Activated CD8-positive, alpha-beta T cell treated with anti-CD3 and anti-CD28 coated beads for 36 hours (primary cell): ENCODE data around the gene FIZ1. TPM values are rescaled to one million over a fixed set of nuclear protein-coding genes. Genes with fewer than 3 reads are reported as not detected.

ENCODE experiments used
- ATAC-seq: fragments of 200-7000 bp; cut with Tn5 transposase; one replicate; pipeline ENCODE4 v1.10.0; 2021; ENCODE audit warnings: mild to moderate bottlenecking, moderate library complexity
- CTCF ChIA-PET: fragments of 350-600 bp; sonication (Branson Sonifier 250); formaldehyde crosslinking; loops from one replicate; lab custom pipeline; 2021; ENCODE audit warnings: antibody characterized with exemption; lab: Charles Lee
- POLR2A ChIA-PET: fragments of 350-600 bp; sonication (Branson Sonifier 250); formaldehyde crosslinking; loops from one replicate; lab custom pipeline; 2021; ENCODE audit warnings: antibody characterized with exemption; lab: Charles Lee
- DNase-seq: peaks from one replicate; pipeline ENCODE4 v3.0.0-alpha.2; 2020
- H3K27ac Mint-ChIP-seq: one replicate; pipeline ENCODE4 v1.8.0; 2021; ENCODE audit warnings: mild to moderate bottlenecking, mixed read lengths
- H3K27me3 Mint-ChIP-seq: one replicate; pipeline ENCODE4 v1.8.0; 2021; ENCODE audit warnings: mixed read lengths
- H3K36me3 Mint-ChIP-seq: one replicate; pipeline ENCODE4 v1.8.0; 2021; ENCODE audit warnings: low read depth, mixed read lengths
- H3K4me1 Mint-ChIP-seq: one replicate; pipeline ENCODE4 v1.8.0; 2021; ENCODE audit warnings: low read depth, mixed read lengths
- H3K4me3 Mint-ChIP-seq: one replicate; pipeline ENCODE4 v1.8.0; 2021; ENCODE audit warnings: mild to moderate bottlenecking, moderate library complexity, mixed read lengths
- H3K9me3 Mint-ChIP-seq: one replicate; pipeline ENCODE4 v1.8.0; 2021; ENCODE audit warnings: mixed read lengths
- intact Hi-C: fragments of 100-400 bp; cut with micrococcal nuclease; formaldehyde crosslinking; loops from one replicate; pipeline ENCODE4 v1.10.0; 2022
- total RNA-seq, 2 experiments: library from RNA; stranded (reverse); gene quantifications; one replicate each; pipeline ENCODE4 v1.2.3, GENCODE V29; 2021
- TF ChIP-seq, protein P1 (sequence below): fragments of 200-600 bp; IDR thresholded peaks from one replicate; pipeline ENCODE4 v1.8.0; 2022; ENCODE audit warnings: antibody characterized with exemption, mild to moderate bottlenecking

Gene FIZ1
- total RNA-seq, 2 experiments from 2014 or later, result 11.4 to 13.2 TPM

GRCh38 chr19:55554302-55554701 is 45.0 kb downstream of the FIZ1 start:
- Mint-ChIP-seq H3K4me1 (no peaks in the 10 kb centered on the region), H3K36me3 (no peaks in the 10 kb centered on the region), H3K9me3 (no peaks in the 10 kb centered on the region), H3K27me3 (peaks cover 6% of the 10 kb centered on the region), H3K27ac (no peak overlapping the region), H3K4me3 (no peak overlapping the region)
- TF ChIP-seq, protein P1, sequence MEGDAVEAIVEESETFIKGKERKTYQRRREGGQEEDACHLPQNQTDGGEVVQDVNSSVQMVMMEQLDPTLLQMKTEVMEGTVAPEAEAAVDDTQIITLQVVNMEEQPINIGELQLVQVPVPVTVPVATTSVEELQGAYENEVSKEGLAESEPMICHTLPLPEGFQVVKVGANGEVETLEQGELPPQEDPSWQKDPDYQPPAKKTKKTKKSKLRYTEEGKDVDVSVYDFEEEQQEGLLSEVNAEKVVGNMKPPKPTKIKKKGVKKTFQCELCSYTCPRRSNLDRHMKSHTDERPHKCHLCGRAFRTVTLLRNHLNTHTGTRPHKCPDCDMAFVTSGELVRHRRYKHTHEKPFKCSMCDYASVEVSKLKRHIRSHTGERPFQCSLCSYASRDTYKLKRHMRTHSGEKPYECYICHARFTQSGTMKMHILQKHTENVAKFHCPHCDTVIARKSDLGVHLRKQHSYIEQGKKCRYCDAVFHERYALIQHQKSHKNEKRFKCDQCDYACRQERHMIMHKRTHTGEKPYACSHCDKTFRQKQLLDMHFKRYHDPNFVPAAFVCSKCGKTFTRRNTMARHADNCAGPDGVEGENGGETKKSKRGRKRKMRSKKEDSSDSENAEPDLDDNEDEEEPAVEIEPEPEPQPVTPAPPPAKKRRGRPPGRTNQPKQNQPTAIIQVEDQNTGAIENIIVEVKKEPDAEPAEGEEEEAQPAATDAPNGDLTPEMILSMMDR, result no peak
- ATAC-seq, result no peak
- ChIA-PET POLR2A (no interaction called here), CTCF (interaction anchor here (1.1 kb wide), 1 partner anchor 77 kb away, joined by 3 read pairs; no protein-coding TSS in a partner anchor)
- intact Hi-C loops, result no loop called here
- no peak for DNase-seq

DNA sequence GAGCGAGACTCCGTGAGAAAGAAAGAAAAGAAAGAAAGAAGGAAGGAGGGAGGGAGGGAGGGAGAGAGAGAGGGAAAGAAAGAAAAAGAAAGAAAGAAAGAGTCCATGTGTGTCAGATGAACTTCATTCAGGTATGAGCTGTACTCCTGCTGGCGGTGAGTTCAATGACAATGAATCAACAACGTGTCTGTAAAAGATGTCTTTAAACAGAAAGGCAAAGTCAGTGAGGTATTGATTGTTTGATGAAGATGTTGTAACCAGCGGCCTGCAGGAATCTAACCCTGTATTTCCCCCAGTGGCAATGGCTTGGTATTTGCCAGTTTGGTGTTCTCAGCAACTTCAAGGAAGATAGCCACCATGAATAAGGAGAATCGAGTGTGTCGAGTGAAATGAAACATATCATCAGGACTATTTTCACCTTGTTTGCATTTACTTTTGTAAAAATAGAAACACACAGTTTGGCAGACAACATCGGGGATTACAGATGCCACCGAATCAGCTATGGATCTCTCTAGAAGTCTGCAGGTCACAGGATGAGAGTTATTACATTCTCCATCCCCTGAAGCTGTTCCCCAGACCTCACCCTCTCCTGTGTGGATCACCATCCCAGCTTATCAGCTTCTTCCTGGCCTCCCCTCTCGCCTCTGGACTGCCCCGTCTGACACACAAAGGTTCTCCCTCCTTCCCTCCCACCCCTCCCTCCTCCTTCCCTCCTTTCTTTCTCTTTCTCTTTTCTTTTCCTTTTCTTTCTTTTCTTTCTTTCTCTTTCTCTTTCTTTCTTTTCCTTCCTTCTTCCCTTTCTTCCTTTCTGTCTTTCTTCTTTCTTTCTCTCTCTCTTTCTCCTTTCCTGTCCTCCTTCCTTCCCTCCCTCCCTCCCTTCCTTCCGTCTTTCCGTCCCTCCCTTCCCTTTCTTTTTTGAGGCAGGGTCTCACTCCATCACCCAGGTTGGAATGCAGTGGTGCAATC is 45.8 kb downstream of the FIZ1 start:
- TF ChIP-seq, protein P1, result no peak
- ChIA-PET CTCF (interaction anchor here (1.1 to 1.3 kb wide), 2 partner anchors 53 to 78 kb away, joined by 3 to 4 read pairs; no protein-coding TSS in a partner anchor), POLR2A (no interaction called here)
- no peaks in the 10 kb centered on the region for H3K9me3 Mint-ChIP-seq
- H3K4me1 Mint-ChIP-seq, result no peaks in the 10 kb centered on the region
- intact Hi-C loops, result no loop called here
- H3K27me3 Mint-ChIP-seq, result peaks cover 6% of the 10 kb centered on the region
- ATAC-seq (no peak), DNase-seq (no peak)
- H3K4me3 Mint-ChIP-seq, result no peak overlapping the region
- no peaks in the 10 kb centered on the region for H3K36me3 Mint-ChIP-seq
- H3K27ac Mint-ChIP-seq, result no peak overlapping the region

DNA sequence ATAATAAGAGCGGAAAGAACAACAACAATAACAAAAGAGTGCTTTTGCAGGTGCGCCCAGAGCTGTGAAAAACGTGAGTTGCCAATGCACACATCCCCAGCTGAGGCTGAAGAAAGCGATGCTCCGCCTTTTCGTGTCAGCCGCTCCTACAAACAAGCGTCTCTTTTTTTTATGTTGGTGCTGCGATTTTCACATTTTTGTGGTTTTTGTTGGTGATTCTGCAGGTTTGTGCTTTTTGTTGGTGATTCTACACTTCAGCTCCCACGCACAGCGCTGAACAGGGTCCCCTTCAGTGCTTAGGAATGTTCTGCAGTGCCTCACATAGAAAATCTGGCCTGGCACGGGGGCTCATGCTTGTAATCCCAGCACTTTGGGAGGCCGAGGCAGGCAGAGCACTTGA is 46.7 kb downstream of the FIZ1 start:
- ATAC-seq (no peak), DNase-seq (no peak)
- POLR2A ChIA-PET, result no interaction called here
- intact Hi-C loops, result no loop called here
- Mint-ChIP-seq H3K27me3 (peaks cover 6% of the 10 kb centered on the region), H3K36me3 (no peaks in the 10 kb centered on the region), H3K9me3 (no peaks in the 10 kb centered on the region), H3K4me1 (no peaks in the 10 kb centered on the region), H3K4me3 (no peak overlapping the region), H3K27ac (no peak overlapping the region)
- TF ChIP-seq, protein P1, result no peak
- CTCF ChIA-PET, result interaction anchor here (0.6 to 1.3 kb wide), 3 partner anchors 33 to 54 kb away, joined by 3 to 4 read pairs (median 4); no protein-coding TSS in a partner anchor

GRCh38 chr19:55552206-55552605 is 47.1 kb downstream of the FIZ1 start:
- no peak overlapping the region for H3K27ac Mint-ChIP-seq
- H3K4me1 Mint-ChIP-seq, result peaks cover 2% of the 10 kb centered on the region
- H3K27me3 Mint-ChIP-seq, result peaks cover 3% of the 10 kb centered on the region
- ChIA-PET POLR2A (no interaction called here), CTCF (interaction anchor here (0.6 to 1.3 kb wide), 3 partner anchors 32 to 54 kb away, joined by 3 to 4 read pairs (median 4); no protein-coding TSS in a partner anchor)
- H3K36me3 Mint-ChIP-seq, result no peaks in the 10 kb centered on the region
- no peaks in the 10 kb centered on the region for H3K9me3 Mint-ChIP-seq
- intact Hi-C loops, result no loop called here
- H3K4me3 Mint-ChIP-seq, result no peak overlapping the region
- DNase-seq (no peak), ATAC-seq (no peak)
- TF ChIP-seq, protein P1, result no peak

- Mint-ChIP-seq H3K36me3 (no peaks in the 10 kb centered on the region), H3K9me3 (no peaks in the 10 kb centered on the region), H3K4me3 (no peak overlapping the region), H3K4me1 (peaks cover 2% of the 10 kb centered on the region), H3K27ac (no peak overlapping the region), H3K27me3 (peaks cover 9% of the 10 kb centered on the region)
- DNase-seq (no peak), ATAC-seq (no peak)
- ChIA-PET POLR2A (interaction anchor here (1.1 kb wide), 1 partner anchor 350 kb away, joined by 3 read pairs; no protein-coding TSS in a partner anchor), CTCF (no interaction called here)
- intact Hi-C loops, result no loop called here
- TF ChIP-seq, protein P1, result no peak
Observed at GRCh38 chr19:55550321-55550650, 49.0 kb downstream of the FIZ1 start.
